GM21515 (cell line): ENCODE data around the gene CFDP1.

Experiments
- ATAC-seq: cut with Tn5 transposase; IDR thresholded peaks from one replicate; pipeline ENCODE4 v1.9.1; 2021; ENCODE audit not compliant: unreplicated experiment

Gene CFDP1

GRCh38 chr16:75267631-75268264, 165.6 kb downstream of the CFDP1 start:
- no peak for ATAC-seq

GRCh38 chr16:75266738-75267630, 166.3 kb downstream of the CFDP1 start:
- ATAC-seq, result no peak

- peak; percentile 53 for ATAC-seq
Measured at GRCh38 chr16:75265911-75266701, 167.2 kb downstream of the CFDP1 start.

- ATAC-seq, result peak; percentile 9
Measured at GRCh38 chr16:75264999-75265910, 168.0 kb downstream of the CFDP1 start.

GRCh38 chr16:75264457-75264998, 168.8 kb downstream of the CFDP1 start:
- ATAC-seq, result no peak

GRCh38 chr16:75263963-75264445, 169.3 kb downstream of the CFDP1 start:
- ATAC-seq, result no peak

GRCh38 chr16:75263291-75263962, 169.9 kb downstream of the CFDP1 start:
- no peak for ATAC-seq

GRCh38 chr16:75262800-75263127, 170.5 kb downstream of the CFDP1 start:
- ATAC-seq, result no peak

- no peak for ATAC-seq
Measured at GRCh38 chr16:75262104-75262799, 171.1 kb downstream of the CFDP1 start.

- no peak for ATAC-seq
Measured at GRCh38 chr16:75261590-75262078, 171.7 kb downstream of the CFDP1 start.

- no peak for ATAC-seq
Measured at GRCh38 chr16:75260851-75261589, 172.3 kb downstream of the CFDP1 start.

GRCh38 chr16:75258807-75259141, 174.5 kb downstream of the CFDP1 start:
- ATAC-seq, result no peak

- no peak for ATAC-seq
Measured at GRCh38 chr16:75257886-75258806, 175.2 kb downstream of the CFDP1 start.

GRCh38 chr16:75256696-75257343, 176.5 kb downstream of the CFDP1 start:
- ATAC-seq, result no peak

GRCh38 chr16:75256059-75256571, 177.2 kb downstream of the CFDP1 start:
- no peak for ATAC-seq

- ATAC-seq, result no peak
Measured at GRCh38 chr16:75254359-75254837, 178.9 kb downstream of the CFDP1 start.
